SK-N-SH treated with all-trans-retinoic acid at 6 μM for 48 hours (cell line): Measurements from ENCODE around the gene PEX16.

Experiments used
- ATAC-seq: fragments of 200-7000 bp; cut with Tn5 transposase; 3 replicates; pipeline ENCODE4 v1.9.1; 2020; ENCODE audit warnings: mild to moderate bottlenecking, moderate library complexity
- ARNTL ChIP-seq: fragments of 450-650 bp; formaldehyde crosslinking; IDR thresholded peaks from 2 replicates; pipeline ENCODE4 v1.5.0; 2020; ENCODE audit warnings: low read depth, mild to moderate bottlenecking, moderate library complexity, borderline replicate concordance
- BACH2 ChIP-seq: fragments of 250-450 bp; sonication (Bioruptor Pico); IDR thresholded peaks from 2 replicates; pipeline ENCODE4 v1.9.0; 2021; ENCODE audit warnings: mild to moderate bottlenecking, borderline replicate concordance
- CSDC2 ChIP-seq: fragments of 250-450 bp; sonication (Bioruptor Pico); IDR thresholded peaks from 2 replicates; pipeline ENCODE4 v1.5.0; 2020; ENCODE audit warnings: mild to moderate bottlenecking, moderate library complexity
- CSRNP3 ChIP-seq: fragments of 250-450 bp; sonication (Bioruptor Pico); IDR thresholded peaks from 2 replicates; pipeline ENCODE4 v1.5.1; 2021; ENCODE audit warnings: mild to moderate bottlenecking, moderate library complexity
- ESRRG ChIP-seq: fragments of 250-450 bp; sonication (Bioruptor Pico); IDR thresholded peaks from 2 replicates; pipeline ENCODE4 v1.6.1; 2021; ENCODE audit warnings: mild to moderate bottlenecking
- ISL1 ChIP-seq: fragments of 250-450 bp; sonication (Bioruptor Pico); IDR thresholded peaks from 2 replicates; pipeline ENCODE4 v2.1.2; 2022; ENCODE audit warnings: mild to moderate bottlenecking, moderate library complexity
- OSR1 ChIP-seq: fragments of 250-450 bp; sonication (Bioruptor Pico); IDR thresholded peaks from 2 replicates; pipeline ENCODE4 v1.8.0; 2022; ENCODE audit warnings: moderate library complexity, mild to moderate bottlenecking, inconsistent platforms
- PPARA ChIP-seq: fragments of 250-450 bp; sonication (Bioruptor Pico); IDR thresholded peaks from 2 replicates; pipeline ENCODE4 v1.5.0; 2020; ENCODE audit warnings: mild to moderate bottlenecking, borderline replicate concordance
- SNAI2 ChIP-seq: fragments of 250-450 bp; sonication (Bioruptor Pico); IDR thresholded peaks from 2 replicates; pipeline ENCODE4 v1.5.0; 2020; ENCODE audit warnings: mild to moderate bottlenecking, moderate library complexity
- TCF4 ChIP-seq: fragments of 250-450 bp; sonication (Bioruptor Pico); IDR thresholded peaks from 2 replicates; pipeline ENCODE4 v1.8.0; 2021; ENCODE audit warnings: mild to moderate bottlenecking, moderate library complexity, borderline replicate concordance
- ZFP3 ChIP-seq: fragments of 250-450 bp; sonication (Bioruptor Pico); IDR thresholded peaks from 2 replicates; pipeline ENCODE4 v1.5.0; 2020; ENCODE audit warnings: mild to moderate bottlenecking, moderate library complexity
- ZNF70 ChIP-seq: fragments of 450-650 bp; formaldehyde crosslinking; IDR thresholded peaks from 2 replicates; pipeline ENCODE4 v1.5.0; 2020; ENCODE audit warnings: mild to moderate bottlenecking, moderate library complexity
- ZNF8 ChIP-seq: fragments of 450-650 bp; formaldehyde crosslinking; IDR thresholded peaks from 2 replicates; pipeline ENCODE4 v1.5.0; 2020; ENCODE audit warnings: mild to moderate bottlenecking, moderate library complexity
- TF ChIP-seq, protein P1 (sequence below): fragments of 250-450 bp; sonication (Bioruptor Pico); IDR thresholded peaks from 2 replicates; pipeline ENCODE4 v1.5.0; 2020; ENCODE audit warnings: mild to moderate bottlenecking, moderate library complexity
- TF ChIP-seq, protein P2 (sequence below): fragments of 250-450 bp; sonication (Bioruptor Pico); IDR thresholded peaks from 2 replicates; pipeline ENCODE4 v1.8.0; 2021; ENCODE audit warnings: low read depth, mild to moderate bottlenecking, moderate library complexity, borderline replicate concordance
- TF ChIP-seq, protein P3 (sequence below): fragments of 250-450 bp; sonication (Bioruptor Pico); IDR thresholded peaks from 2 replicates; pipeline ENCODE4 v1.8.0; 2020; ENCODE audit warnings: mild to moderate bottlenecking, moderate library complexity, borderline replicate concordance

The PEX16 gene

DNA sequence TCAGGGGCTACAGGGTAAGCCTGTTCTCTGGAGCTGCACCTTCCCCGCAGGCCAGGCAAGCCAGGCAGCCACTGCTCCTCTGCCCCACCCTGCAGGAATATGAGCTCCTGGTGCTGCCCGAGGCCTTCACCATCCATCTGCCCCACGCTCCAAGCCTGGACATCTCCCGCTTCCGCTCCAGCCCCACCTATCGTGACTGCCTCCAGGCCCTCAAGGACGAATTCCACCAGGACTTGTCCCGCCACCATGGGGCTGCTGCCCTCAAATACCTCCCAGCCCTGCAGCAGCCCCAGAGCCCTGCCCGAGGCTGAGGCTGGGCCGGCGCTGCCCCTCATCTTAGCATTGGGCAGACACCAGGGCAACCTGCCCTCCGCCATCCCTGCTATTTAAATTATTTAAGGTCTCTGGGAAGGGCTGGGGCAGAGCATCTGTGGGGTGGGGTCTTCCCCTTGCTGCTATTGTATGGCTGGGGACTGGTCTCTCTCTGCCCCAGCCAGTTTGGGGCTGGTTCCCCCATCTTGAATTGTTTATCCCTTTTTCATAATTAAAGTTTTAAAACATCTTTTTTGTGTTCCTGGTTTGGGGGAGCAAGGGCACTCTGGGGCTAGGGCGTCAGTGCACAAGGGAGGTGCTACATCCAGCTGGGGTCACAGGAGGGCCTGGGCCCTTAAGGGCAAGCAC lies 11.0 kb upstream of the PEX16 start:
- no peak for ATAC-seq
- no peak for TF ChIP-seq OSR1 (CRISPR knock-in tag)

DNA sequence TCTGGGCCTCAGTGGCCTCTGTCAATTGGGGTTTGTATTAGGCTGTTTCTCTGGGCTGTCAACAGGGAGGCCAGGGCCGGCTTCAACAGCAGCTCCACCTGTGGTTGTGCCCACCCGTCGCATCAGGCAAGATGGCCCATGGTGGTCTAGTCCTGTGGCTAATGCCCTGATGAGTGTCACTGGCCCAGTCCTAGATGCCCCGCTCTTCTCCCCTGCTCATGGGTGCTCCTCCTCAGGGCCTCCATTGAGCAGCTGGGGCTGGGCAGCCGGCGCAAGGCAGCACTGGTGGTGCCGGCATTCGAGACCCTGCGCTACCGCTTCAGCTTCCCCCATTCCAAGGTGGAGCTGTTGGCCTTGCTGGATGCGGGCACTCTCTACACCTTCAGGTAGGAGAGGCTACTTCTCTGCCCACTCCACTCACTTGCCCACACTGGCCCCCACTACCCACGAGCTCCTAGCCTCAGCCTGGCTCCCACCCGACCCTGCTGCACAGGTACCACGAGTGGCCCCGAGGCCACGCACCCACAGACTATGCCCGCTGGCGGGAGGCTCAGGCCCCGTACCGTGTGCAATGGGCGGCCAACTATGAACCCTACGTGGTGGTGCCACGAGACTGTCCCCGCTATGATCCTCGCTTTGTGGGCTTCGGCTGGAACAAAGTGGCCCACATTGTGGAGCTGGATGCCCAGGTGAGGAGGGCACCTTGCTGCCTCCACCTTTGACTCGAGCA lies 10.2 kb upstream of the PEX16 start:
- ATAC-seq, result no peak
- no peak for TF ChIP-seq ZNF70 (CRISPR knock-in tag)
- no peak for TF ChIP-seq ISL1
- no peak for TF ChIP-seq TCF4 (CRISPR knock-in tag)
- no peak for TF ChIP-seq ARNTL (CRISPR knock-in tag)
- TF ChIP-seq, protein P1, sequence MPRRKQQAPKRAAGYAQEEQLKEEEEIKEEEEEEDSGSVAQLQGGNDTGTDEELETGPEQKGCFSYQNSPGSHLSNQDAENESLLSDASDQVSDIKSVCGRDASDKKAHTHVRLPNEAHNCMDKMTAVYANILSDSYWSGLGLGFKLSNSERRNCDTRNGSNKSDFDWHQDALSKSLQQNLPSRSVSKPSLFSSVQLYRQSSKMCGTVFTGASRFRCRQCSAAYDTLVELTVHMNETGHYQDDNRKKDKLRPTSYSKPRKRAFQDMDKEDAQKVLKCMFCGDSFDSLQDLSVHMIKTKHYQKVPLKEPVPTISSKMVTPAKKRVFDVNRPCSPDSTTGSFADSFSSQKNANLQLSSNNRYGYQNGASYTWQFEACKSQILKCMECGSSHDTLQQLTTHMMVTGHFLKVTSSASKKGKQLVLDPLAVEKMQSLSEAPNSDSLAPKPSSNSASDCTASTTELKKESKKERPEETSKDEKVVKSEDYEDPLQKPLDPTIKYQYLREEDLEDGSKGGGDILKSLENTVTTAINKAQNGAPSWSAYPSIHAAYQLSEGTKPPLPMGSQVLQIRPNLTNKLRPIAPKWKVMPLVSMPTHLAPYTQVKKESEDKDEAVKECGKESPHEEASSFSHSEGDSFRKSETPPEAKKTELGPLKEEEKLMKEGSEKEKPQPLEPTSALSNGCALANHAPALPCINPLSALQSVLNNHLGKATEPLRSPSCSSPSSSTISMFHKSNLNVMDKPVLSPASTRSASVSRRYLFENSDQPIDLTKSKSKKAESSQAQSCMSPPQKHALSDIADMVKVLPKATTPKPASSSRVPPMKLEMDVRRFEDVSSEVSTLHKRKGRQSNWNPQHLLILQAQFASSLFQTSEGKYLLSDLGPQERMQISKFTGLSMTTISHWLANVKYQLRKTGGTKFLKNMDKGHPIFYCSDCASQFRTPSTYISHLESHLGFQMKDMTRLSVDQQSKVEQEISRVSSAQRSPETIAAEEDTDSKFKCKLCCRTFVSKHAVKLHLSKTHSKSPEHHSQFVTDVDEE (CRISPR knock-in tag), result no peak

- TF ChIP-seq CSRNP3 (CRISPR knock-in tag) (no peak), TCF4 (CRISPR knock-in tag) (no peak), ZNF8 (no peak), PPARA (CRISPR knock-in tag) (no peak), BACH2 (CRISPR knock-in tag) (no peak), ESRRG (CRISPR knock-in tag) (no peak), SNAI2 (CRISPR knock-in tag) (no peak), CSDC2 (no peak)
- TF ChIP-seq, protein P2, sequence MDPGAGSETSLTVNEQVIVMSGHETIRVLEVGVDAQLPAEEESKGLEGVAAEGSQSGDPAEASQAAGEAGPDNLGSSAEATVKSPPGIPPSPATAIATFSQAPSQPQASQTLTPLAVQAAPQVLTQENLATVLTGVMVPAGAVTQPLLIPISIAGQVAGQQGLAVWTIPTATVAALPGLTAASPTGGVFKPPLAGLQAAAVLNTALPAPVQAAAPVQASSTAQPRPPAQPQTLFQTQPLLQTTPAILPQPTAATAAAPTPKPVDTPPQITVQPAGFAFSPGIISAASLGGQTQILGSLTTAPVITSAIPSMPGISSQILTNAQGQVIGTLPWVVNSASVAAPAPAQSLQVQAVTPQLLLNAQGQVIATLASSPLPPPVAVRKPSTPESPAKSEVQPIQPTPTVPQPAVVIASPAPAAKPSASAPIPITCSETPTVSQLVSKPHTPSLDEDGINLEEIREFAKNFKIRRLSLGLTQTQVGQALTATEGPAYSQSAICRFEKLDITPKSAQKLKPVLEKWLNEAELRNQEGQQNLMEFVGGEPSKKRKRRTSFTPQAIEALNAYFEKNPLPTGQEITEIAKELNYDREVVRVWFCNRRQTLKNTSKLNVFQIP (CRISPR knock-in tag), result no peak
- ATAC-seq, result no peak
These were observed 9.6 kb upstream of the PEX16 start for GRCh38 chr11:45927332-45927683.

DNA sequence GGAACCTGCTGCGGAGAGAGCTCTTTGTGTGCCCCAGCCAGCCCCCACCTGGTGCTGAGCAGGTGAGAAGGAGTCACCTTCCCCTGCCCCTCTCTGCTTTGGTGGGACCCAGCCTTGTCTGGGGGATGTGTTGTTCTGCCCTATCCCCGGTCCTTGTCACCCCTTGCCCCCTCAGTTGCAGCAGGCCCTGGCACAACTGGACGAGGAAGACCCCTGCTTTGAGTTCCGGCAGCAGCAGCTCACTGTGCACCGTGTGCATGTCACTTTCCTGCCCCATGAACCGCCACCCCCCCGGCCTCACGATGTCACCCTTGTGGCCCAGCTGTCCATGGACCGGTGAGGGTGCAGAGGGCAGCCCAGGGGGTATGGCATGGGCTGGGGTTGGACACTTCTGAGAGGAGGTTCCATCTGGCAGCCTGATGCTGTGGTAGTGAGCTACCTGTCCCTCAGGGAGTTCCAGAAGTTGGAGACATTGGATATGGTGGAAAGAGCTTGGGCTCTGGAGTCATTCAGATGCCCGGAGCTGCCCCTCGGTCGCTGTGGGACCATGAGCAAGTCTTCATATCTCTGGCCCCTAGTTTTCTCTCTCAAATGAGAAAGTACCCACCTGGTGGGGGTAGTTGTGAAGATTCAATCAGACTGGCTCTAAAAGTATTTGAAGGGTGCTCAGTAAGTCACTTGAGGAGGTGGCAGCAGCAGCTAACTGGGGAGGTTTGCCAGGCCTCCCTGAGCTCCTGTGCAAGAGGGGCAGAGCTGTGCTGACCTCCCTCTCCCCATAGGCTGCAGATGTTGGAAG lies 9.1 kb upstream of the PEX16 start:
- no peak for ATAC-seq
- TF ChIP-seq, protein P3, sequence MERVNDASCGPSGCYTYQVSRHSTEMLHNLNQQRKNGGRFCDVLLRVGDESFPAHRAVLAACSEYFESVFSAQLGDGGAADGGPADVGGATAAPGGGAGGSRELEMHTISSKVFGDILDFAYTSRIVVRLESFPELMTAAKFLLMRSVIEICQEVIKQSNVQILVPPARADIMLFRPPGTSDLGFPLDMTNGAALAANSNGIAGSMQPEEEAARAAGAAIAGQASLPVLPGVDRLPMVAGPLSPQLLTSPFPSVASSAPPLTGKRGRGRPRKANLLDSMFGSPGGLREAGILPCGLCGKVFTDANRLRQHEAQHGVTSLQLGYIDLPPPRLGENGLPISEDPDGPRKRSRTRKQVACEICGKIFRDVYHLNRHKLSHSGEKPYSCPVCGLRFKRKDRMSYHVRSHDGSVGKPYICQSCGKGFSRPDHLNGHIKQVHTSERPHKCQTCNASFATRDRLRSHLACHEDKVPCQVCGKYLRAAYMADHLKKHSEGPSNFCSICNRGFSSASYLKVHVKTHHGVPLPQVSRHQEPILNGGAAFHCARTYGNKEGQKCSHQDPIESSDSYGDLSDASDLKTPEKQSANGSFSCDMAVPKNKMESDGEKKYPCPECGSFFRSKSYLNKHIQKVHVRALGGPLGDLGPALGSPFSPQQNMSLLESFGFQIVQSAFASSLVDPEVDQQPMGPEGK, result no peak

DNA sequence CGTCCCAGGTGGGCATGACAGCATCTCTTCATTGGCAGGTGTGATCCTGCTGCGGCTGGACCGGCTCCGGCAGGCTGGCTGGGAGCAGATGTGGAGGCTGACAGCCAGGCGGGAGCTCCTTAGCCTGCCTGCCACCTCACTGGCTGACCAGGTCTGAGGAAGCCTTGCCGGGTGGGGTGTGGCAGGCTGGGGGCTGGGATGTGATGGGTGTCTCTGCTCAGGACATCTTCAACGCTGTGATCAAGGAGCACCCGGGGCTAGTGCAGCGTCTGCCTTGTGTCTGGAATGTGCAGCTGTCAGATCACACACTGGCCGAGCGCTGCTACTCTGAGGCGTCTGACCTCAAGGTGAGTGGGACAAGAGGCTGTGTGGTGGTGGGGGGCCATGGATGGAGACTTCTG lies 8.3 kb upstream of the PEX16 start:
- no peak for ATAC-seq
- no peak for TF ChIP-seq TCF4 (CRISPR knock-in tag)
- no peak for TF ChIP-seq ZFP3 (CRISPR knock-in tag)
- no peak for TF ChIP-seq ARNTL (CRISPR knock-in tag)
- TF ChIP-seq SNAI2 (CRISPR knock-in tag), result no peak
- TF ChIP-seq, protein P3, result no peak
- no peak for TF ChIP-seq ZNF8
- TF ChIP-seq, all 23 proteins: peak for 0
